ENCODE results near the gene ATP5F1A.

- TF ChIP-seq POLR2A (IDR thresholded peaks at IDR 0.05; ENCODE audit: low read depth, low read length) (no peak), TAF1 (IDR thresholded peaks at IDR 0.05; ENCODE audit: borderline replicate concordance, low read depth, low read length) (no peak)
Observed at GRCh38 chr18:46141199-46141598, 43.1 kb upstream of the ATP5F1A start.

Measured in GM12892 (cell line).